GM18907 (cell line): ENCODE data around the gene GKN2.

Source experiments
- ATAC-seq: cut with Tn5 transposase; IDR thresholded peaks from one replicate; pipeline ENCODE4 v1.9.1; 2021; ENCODE audit warnings: mild to moderate bottlenecking, moderate library complexity; ENCODE audit not compliant: unreplicated experiment

The GKN2 gene, protein sequence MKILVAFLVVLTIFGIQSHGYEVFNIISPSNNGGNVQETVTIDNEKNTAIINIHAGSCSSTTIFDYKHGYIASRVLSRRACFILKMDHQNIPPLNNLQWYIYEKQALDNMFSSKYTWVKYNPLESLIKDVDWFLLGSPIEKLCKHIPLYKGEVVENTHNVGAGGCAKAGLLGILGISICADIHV

DNA sequence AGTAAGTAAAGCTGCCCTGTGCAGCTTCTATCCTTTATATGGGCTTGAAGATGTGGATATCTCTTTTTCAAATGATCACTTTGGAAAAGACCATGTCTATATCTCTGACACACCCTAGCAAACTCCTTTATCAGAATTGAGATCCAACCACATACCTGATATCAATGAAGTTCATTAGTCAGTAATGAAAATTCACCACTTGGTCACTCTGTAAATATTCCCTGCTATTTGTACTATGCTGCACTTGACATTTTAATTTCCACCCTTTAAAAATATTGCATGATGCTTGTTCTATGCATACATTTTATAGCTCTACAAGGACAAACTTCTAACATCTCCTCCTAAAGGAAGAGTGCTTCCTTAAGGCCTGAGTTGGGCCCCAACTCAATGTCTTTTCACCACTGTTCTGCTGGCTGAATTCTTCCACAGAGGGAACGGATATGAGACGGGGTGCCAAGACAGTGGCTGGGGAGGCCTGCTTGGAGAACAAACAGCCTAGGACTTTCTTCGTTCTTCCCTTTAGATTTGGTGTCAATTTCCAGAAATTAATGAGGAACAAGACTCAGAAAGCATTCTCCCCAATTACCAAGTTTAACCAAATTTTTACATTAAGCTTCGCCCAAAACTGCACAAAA lies at the start of gene GKN2:
Gene GKN2, minus strand, starts transcription at position 7 of the 635 bp plus-strand sequence. CDS start 32 bp downstream, outside the sequence.
- ATAC-seq = no peak

DNA sequence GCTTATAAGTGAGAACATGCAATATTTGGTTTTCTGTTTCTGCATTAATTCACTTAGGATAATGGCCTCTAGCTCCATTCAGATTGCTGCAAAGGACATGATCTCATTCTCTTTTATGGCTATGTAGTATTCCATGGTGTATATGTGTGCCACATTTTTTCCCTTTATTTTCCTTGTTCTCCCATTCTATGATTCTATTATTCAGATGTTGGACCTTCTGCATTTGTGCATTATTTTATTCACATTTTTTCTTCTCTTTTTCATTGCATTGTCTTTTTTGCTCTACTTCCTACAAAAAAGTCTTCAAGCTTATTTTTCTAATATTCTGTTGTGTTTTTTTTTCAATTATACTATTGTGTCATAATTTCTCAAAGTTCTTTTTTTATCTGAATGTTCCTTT lies 49.2 kb upstream of the GKN2 start:
- no peak for ATAC-seq

DNA sequence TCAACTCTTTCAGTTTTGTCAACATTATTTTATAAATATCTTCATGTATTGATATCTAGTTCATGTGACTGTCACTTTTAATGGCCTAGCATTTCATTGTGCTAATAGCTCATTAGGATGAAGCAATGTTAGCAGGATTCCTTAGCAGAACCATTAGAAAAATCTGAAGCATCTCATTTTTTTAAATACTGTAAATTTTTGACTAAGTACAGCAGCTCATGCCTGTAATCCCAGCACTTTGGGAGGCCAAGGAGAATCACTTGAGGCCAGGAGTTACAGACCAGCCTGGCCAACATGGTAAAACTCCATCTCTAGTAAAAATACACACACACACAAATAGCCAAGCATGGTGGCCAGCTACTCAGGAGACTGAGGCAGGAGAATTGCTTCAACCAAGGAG lies 44.7 kb upstream of the GKN2 start:
- no peak for ATAC-seq

DNA sequence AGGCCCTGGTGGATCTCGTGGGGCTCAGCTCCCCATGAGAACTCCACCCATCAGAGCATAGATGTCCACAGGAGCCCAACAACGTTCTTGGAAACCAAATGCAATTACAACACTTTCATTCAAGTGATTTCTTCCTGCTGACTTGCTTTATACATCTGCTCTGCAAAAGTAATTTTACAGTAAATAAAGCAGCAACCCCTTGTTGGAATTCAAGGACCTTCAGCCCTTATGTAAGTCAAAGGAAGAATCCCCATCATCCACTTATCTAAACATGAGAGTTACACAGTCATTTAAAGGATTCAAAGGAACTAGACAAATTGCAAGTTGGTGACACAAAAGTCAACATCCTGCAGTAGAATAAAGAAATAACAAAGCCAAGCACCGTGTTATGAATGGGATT lies 43.2 kb upstream of the GKN2 start:
- ATAC-seq = no peak

DNA sequence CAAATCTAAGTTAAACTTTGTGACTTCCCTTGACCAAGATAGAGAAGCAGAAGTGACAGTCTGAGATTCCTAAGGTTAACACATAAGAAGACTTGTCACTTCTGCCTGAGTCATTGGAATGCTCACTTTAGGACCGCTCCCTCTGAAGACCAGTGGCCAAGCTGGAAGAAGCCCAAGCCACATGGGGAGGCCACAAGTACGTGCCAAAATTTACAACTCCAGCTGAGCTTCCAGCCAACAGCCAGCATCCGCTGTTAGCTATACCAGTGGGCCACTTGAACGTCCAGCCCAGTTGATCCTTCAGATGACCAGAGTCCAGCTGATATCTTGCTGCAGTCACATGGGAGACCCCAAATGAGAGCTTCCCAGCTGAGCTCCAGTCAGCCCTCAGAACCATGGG lies 42.2 kb upstream of the GKN2 start:
- no peak for ATAC-seq

DNA sequence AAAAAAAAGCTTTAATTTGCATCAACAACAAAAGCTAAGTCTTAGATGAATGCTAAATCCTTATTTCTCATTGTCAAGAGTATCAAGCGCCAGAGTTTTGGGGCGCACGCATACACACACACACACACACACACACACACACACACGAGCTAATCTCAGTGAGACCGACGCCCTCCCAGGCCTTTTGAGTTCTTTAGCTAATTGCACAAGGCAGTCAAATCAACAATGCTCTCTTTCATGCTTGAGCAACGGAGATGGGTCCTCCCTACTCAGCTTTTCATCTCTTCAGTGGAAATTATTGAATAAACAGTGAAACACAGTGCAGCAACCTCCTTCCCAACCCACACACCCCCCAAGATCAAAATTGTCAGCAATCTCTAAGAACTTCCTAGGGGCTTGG lies 41.0 kb upstream of the GKN2 start:
- ATAC-seq = no peak

DNA sequence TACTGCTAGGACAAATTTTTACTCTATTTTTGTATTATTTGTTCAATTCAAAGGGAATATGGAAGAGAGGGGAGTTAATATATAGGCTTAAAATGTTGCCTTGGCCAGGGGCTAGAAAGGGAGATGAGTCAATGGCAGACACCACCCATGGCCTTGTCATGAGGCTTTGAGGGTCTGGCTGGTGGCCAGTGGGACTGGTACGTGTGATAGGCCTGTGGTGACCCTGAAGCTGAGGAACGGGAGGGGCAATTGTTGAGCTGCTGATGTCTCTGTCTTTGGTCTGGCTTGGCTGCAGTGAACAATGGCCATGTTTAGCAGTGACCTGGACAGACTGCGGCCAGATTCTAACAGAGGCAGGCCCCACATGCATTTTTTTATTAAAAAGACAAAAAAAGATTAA lies 40.2 kb upstream of the GKN2 start:
- no peak for ATAC-seq

DNA sequence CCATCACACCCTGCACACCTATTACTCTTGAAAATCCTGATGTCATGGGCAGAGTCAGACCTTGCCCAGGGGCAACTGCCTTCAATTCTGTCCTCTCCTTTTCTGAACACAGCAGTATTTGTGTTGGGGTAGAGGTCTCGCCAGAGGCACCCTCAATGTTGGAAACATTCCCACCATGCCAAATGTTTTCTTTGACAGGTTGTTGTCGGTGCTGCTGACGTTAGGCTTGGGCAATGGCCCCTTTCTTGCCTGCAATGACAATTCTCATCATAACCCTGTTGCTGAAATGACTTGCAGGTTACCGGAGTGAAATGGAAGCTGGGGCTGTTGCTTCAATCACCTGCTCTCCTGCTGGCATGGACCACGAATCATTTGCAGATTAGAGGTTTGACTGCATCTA lies 39.6 kb upstream of the GKN2 start:
- ATAC-seq = no peak

DNA sequence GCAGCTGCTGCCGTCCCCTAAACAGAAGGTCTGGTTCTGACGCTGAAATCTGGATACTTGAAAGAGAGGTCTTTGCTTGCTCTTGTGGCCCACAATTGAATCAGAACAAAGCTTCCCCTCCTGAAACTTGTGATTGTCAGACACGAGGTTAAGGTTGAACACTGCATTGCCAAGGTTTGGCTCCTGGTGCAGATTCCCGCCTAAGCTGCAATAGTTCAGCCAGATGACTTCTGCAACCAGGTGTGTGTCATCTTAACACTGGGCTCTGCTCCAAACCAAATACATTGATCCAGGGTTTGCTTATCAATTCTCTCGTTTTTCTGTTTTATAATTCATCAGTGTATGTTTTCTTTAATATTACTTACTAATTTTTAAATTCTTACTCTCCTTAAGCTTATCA lies 36.3 kb upstream of the GKN2 start:
- ATAC-seq = no peak

DNA sequence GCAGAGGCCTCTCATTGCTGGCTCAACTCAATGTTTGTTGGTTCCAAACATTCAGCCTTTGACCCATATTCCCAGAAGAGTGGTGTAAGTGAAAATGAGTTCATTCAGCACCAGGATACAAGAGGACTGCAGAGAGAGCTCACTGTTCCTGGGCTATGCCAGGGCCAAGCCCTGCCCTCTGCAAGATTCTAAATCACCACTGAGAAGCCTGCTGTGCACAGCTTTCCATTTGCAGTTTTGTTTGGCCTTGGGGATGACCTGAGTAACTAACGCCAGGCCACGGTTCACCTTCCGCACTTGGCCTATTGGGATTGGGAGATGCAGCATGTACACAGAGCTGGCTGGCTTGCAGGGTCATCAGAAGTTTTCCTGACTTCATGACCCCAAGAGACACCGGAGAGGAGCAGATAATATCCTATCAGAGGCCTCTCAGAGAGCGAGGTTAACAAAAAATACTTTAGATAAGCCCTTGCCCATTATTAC lies 34.4 kb upstream of the GKN2 start:
- ATAC-seq = no peak

DNA sequence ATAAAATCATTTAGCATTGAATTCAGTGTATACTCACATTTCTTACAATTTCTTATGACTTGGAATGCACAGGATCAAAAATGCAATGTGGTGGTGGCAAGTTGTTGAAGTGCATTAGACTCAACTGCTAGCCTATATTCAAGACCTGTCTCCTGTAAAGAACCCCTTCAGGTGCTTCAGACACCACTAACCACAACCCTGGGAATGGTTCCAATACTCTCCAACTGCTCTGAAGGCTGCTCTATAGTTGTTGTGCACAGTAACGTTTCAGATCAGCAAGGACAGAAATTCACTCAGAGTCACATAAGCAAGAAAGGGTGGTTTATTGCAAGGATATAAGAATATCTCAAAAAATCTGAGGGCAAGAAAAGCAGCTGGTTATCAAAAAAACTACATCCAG lies 28.3 kb upstream of the GKN2 start:
- ATAC-seq = no peak

DNA sequence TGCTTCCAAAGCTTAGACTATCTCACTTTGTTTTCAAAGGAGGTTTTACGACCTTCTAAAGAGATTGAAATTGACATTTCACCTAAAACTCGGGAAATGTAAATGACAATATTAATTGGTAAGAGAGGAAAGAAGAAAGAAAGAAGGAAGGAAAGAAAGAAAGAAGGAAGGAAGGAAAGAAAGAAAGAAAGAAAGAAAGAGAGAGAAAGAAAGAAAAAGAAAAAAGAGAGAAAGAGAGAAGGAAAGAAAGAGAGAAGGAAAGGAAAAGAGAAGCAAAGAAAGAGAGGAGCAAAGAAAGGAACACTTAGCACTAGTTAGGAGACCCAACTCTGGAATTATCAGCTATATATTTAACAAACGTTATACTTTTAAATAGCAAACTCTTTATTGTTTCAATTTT lies 25.4 kb upstream of the GKN2 start:
- no peak for ATAC-seq

DNA sequence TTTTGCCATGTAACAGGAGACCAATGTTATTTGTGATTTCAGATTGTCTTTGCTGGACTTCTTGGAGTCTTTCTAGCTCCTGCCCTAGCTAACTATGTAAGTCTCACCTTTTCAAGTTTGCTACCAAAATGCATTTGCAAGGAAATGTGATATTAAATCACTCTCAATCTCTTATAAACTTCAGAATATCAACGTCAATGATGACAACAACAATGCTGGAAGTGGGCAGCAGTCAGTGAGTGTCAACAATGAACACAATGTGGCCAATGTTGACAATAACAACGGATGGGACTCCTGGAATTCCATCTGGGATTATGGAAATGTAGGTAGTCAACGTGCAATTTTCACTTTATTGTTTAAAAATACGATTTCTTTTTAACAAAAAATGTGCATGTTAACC lies 24.8 kb upstream of the GKN2 start:
- ATAC-seq = no peak

DNA sequence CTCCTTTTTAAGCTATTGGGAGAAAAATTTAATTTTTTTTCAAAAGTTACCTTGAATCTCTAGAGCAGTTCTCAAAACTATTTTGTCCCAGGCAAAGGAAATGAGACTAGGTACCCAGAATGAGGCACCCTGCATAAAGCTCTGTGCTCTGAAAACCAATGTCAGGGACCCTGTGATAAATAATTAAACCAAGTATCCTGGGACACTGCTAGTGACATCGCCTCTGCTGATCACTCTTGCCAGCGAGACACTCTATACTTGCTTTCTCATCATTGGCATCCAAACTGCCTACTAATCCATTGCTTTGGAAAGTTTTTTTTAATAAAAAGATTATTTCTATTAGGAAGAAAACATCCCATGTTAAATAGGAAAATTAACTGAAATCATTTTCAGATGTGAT lies 23.2 kb upstream of the GKN2 start:
- no peak for ATAC-seq

DNA sequence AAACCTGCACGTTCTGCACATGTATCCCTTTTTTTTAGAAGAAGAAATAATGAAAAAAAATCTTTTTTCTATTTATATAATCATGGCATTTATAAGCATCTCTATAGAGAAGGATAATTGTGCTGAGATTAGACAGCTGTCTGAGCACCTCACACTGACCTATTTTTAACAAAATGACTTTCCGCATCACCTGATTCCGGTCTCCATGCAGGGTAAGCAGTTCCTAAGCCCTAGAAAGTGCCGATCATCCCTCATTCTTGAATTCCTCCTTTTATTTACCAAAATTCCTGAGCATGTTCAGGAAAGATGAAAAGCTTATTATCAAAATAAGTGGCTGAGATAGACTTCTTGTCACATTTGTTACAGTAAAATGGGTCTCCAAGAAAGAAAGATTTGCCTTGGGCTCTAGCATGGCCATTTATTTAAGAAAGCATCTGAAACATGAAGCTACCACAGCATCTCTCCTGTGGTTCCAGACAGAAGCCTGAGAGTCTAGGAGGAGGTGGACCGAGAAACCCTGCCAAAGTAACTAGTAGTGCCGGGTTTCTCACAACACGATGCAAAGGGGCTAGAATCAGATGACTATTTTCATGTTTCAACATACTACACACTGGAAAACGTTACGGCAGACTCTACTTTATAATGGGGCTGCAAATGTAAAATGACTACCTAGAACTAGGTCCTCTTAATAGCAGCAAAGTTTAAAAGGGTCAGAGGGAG lies 22.4 kb upstream of the GKN2 start:
- no peak for ATAC-seq

DNA sequence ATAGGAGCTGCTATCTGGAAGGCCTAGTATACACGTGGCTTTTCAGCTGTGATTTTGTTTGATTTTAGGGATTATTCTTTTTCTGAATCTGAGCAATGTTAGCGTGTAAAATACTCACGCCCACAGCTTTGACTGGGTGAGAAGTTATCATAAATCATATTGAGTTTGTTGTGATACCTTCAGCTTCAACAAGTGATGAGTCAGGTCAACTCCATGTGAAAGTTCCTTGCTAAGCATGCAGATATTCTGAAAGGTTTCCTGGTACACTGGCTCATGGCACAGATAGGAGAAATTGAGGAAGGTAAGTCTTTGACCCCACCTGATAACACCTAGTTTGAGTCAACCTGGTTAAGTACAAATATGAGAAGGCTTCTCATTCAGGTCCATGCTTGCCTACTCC lies 21.6 kb upstream of the GKN2 start, which contains the start of gene GKN1:
Gene GKN1, plus strand, starts transcription at position 386 of the 400 bp plus-strand sequence. CDS start 42 bp downstream, outside the sequence.
- ATAC-seq = no peak

DNA sequence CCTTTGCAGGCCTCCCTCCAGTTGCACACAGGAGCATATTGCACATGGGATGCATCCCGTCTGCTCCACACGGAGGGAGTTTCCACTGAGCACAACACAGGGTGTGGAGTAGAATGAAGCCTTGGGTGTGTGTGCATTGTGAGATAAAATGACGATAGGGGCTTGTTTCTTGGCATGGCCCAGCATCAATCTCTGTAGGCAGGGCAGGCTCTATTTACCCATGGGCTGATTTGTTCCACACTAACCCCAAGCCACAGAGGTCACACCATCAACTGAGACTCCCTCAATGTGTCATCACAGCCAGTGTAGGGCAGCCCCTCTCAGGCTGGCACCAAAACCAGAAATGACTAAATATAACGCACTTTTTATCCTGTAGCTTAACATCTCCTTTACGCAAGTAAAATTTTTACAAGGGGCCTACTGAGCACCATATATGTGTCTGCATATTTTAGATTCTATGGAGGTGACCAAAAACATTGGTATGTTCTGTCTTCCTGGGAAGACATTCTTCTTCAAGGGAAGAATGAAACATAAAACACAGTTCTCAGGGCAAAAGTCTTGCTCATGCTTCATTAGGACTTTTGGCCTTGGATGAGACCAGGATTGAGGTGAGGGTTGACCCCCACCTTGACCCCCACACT lies 19.0 kb upstream of the GKN2 start:
- ATAC-seq = no peak

DNA sequence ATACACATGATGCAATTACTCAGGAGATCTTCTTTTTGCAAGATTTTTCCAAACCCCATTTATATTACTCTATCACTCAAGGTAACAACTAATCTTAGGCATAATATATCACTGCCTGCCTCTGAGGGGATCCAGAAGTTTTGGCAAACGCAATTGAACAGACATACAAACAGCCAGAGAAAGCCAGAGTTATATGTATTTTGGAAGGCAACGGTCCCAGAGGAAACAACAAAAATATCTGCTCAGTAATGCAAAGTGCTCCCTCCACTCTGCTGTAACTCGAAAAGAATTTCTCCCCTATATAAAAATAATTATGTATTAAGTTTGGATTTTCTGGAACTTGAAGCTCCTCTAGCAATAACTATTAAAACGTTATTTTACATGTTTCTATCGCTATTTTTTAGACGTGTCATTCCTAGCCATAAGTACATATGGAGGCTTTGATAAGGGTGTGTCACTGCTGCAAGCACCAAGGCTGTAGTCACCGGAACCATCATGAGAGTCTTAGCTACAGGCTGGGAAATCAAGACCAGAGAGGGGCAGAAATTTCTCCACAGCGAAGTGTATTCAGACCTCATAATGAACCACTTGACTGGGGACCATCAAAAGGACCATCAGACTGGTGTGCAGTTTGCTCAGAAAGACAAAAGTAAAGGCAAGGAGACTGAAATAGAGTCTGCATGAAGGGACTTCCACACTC lies 18.0 kb upstream of the GKN2 start:
- ATAC-seq = no peak

DNA sequence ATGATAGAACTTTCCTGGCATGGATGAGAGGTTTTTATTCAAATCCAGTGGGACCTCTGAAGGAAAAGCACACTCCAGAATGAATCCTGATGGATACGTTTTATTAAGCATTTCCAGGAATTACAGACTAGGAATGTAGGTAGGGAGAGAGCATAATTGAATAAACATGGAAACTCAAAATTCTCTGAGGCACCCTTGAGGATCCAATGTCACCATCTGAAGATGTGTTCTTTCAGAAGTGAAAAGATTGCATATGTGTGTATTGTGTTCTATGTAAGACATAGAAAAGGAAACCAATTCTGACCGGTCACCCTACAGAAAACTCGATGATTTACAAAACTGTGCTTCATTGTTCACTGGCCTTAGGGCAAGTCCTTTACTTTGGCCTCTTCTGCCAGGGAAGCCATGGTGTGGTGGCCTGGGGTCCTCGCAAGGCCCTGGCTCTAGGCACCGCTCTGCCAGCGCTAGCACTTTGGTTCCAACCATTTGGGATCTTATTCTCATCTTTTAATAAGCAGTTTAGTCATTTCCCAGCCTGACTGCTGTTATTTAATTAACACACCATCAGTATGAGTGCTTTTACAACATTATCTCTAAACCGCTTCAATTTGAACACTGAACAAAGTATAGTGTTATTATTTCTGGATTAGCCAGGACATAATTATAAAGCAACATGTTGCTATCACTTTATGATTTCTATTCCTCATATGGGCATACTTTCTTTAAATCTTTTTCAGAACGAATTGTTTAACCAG lies 17.2 kb upstream of the GKN2 start:
- ATAC-seq = no peak

DNA sequence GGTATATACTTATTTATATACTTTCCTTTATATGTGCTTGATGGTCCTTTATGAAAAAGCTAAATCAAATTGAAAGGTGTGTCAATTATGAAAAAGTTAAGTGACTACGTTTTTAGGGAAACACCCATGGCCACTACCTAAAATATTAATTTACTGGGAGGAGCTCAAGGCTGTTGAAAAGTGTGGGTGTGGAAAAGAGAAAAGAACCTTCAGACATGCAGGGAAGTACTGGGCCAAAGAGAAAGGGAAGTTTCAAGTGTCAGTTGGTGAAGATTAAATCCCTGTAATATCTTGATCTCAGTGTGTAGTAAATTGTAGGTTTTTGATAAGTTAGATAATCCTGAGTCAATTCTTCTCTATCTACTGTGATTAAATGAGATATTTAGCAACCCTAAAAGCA lies 15.5 kb upstream of the GKN2 start:
- ATAC-seq = no peak
